OCI-LY3 (cell line): ENCODE data around the gene CYP24A1.

ENCODE experiments used
- CTCF ChIP-seq: fragments of 200-600, 300-600 bp; sonication (generic); IDR thresholded peaks from 2 replicates; pipeline ENCODE4 v1.5.1; 2014; ENCODE audit warnings: antibody characterized with exemption, low read length, low read depth
- EZH2phosphoT487 ChIP-seq: fragments of 200-600 bp; shearing (Covaris generic); IDR thresholded peaks from 2 replicates; pipeline ENCODE4 v1.6.1; 2018; ENCODE audit warnings: antibody characterized with exemption, mixed run types, low read depth

GRCh38 chr20:54149765-54150264 is 24.0 kb downstream of the CYP24A1 start:
- no peak for TF ChIP-seq CTCF
- no peak for TF ChIP-seq EZH2phosphoT487
